GM21723 (cell line): ENCODE data around the gene SLC2A6.

ENCODE experiments used
- ATAC-seq: cut with Tn5 transposase; IDR thresholded peaks from one replicate; pipeline ENCODE4 v1.9.1; 2021; ENCODE audit warnings: mild to moderate bottlenecking, moderate library complexity; ENCODE audit not compliant: unreplicated experiment

Gene SLC2A6

DNA sequence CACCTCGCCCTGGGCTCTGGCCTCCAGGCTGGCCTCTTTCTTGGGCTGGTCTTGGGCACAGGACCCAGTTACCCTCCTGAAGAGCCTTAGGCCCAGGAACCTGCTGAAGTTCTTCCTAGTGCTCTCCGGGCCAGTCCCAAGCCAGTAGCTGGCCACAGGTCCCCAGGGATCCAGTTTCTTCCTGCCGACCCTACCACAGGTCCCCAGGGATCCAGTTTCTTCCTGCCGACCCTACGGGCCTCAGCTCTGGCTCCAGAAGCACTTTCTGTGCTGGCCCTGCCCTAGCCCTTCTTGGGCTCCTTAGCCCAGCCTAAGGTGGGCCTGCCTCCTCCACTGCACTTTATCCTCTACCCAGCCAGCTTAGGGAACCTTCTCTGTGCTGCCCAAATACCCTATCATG lies 37.3 kb downstream of the SLC2A6 start:
- ATAC-seq = no peak

DNA sequence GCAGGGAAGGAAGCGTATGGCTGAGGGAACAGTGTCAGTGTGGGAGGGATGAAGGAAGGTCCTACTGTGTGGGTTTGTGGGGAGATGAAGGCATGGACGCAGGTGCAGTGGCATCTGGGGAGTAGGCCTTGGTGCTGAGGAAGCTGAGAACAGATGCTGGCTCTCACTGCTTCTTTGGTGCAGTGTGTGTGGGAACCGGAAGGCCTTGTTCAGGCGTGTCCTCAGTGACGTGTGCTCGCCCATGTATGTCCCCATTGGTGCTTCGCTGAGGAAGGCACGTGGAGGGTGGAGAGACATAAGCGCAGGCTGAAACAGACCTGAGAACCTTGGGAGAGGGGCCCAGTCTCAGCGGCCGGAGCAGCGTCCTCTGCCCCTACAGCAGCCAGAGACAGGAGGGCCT lies 38.0 kb downstream of the SLC2A6 start:
- no peak for ATAC-seq

DNA sequence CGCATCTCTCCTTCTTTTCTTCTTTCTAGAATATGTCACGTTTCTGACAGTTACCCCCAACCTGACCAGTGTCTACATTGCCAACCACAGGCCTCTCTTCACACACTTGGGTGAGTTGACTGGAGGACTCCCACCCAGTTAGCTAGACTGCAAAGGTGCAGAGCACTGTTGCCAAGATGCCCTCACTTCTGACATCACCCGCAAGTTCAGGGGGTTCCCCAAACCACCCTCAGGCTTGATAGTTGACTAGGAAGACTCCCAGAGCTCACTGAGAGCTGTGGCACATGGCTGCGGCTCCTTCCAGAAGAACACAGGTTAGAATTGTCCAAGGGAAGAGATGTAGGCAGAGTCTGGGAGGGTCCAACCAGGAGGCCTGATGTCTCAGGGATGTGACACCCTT lies 39.6 kb downstream of the SLC2A6 start:
- ATAC-seq = no peak

DNA sequence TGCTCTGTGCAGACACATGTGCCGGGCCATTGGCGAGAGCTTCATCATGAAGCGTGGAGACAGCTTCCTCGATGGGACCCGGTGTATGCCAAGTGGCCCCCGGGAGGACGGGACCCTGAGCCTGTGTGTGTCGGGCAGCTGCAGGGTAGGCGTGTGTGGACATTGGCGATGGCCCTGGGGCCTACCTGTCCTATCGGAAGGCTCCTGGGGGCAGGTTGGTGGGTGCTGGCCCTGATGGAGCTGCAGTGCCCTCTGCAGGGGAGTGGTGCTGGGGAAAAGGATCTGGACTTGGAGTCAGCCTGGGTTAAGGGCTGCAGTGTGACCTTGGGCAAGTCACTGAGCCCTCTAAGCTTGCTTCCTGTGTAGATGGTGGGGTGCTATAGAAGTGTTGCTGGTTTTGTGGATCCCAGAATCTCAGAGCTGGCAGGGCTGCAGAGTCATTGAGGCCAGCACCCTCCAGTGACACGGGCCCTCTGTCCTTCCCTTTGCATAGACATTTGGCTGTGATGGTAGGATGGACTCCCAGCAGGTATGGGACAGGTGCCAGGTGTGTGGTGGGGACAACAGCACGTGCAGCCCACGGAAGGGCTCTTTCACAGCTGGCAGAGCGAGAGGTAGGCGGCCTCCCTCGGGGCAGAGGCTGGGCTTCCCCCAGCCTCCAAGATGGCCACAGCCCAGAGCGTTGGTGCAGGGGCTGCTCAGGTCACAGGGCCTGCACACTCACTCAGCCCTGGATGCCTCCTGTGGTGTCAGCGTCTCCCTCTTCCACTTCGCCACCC lies 41.0 kb downstream of the SLC2A6 start:
- ATAC-seq = no peak

DNA sequence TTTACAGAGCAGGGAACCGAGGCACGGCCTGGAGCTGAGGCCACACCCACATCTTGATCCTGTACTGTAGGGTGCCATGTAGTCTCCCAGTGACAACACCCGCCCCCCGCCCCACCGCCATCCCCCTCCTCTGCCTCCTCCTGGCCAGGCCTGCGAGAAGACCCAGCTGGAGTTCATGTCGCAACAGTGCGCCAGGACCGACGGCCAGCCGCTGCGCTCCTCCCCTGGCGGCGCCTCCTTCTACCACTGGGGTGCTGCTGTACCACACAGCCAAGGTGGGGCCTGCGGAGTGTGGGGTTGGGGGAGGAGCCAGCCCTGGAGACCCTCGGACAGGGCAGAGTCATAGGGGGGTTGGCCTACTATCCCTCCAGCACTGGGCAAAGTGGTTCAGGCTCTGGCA lies 42.2 kb downstream of the SLC2A6 start:
- no peak for ATAC-seq

DNA sequence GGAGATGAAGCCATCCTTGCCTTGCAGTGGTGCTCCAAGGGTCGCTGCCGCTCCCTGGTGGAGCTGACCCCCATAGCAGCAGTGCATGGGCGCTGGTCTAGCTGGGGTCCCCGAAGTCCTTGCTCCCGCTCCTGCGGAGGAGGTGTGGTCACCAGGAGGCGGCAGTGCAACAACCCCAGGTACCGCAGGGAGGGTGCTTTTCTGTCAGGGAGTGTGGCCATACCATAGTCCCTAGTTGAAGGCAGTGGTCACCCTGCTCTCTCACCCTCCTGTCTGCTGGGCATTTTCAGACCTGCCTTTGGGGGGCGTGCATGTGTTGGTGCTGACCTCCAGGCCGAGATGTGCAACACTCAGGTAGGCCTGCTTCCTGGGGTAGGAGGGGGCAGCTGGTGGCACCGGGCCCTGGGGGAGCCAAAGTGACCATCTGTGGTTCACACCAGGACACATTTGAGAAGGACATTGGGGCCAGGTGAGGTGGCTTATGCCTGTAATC lies 45.5 kb downstream of the SLC2A6 start:
- ATAC-seq = no peak

DNA sequence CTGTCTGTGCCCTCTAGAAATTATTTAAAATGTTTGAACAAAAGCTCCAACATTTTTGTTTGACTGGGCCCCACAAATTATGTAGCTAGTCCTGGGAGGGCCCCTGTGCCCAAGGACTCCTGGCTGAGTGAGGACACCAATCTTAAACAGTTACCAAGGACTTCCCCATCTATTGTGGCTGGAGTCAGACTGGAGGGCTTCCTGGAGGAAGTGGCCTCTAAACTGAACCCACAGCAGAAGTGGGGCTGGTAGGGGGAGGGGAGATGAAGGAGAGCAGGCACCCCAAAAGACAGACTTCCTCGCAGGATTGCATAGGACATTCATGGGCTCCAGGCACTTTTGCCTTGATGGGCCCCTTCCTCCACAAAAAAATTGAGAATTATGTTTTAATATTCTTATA lies 48.7 kb downstream of the SLC2A6 start:
- no peak for ATAC-seq

DNA sequence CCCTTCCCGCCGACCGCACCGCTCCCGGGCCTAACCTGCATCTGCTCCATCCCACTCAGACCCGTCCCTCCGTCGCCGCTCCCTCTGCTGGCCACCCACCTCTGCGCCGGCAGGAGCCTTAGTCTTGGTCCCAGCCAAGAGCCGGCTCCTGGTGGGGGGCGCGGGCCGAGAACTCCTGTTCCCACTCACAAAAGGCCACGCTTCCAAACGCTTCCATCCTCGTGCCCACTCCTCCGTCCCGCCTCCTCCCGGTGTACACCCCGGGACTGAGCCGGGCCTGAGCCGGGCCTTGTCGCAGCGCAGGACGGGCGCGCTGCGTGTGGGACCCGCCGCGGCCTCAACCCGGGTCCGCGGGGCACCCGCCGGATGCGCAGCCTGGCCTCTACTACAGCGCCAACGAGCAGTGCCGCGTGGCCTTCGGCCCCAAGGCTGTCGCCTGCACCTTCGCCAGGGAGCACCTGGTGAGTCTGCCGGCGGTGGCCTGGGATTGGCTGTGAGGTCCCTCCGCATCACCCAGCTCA lies 49.2 kb downstream of the SLC2A6 start:
- ATAC-seq = no peak

DNA sequence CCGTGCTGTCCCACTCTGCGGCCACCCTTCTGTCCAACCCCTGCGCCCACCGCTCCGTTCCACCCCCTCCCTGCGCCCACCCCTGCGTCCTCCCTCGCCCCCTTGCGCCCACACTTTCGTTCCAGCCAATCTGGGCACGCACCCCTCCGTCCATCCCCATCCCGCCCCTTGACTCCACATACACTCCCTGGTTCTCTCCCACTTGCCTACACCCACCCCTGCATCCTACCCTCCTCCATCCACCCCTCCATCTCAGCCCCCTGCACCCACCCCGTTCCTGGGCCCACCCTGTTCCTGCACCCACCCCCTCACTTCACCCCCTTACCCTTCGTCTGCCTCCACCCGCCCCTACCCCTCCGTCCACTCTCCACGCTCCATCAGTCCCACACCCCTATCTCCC lies 49.7 kb downstream of the SLC2A6 start:
- no peak for ATAC-seq

DNA sequence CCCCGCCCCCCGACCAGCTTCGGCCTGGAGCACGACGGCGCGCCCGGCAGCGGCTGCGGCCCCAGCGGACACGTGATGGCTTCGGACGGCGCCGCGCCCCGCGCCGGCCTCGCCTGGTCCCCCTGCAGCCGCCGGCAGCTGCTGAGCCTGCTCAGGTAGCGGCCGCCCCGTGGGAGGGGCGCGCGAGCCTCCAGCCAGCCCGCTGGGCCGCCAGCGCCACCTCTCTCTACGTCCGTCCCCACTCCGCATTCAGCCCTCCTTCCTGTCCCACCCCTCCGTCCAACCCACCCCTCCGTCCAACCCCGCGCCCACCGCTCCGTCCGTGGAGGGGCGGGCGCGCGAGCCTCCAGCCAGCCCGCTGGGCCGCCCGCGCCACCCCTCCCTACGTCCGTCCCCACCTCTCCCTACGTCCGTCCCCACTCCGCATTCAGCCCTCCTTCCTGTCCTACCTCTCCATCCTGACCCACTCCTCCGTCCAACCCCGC lies 50.2 kb downstream of the SLC2A6 start:
- ATAC-seq = no peak

DNA sequence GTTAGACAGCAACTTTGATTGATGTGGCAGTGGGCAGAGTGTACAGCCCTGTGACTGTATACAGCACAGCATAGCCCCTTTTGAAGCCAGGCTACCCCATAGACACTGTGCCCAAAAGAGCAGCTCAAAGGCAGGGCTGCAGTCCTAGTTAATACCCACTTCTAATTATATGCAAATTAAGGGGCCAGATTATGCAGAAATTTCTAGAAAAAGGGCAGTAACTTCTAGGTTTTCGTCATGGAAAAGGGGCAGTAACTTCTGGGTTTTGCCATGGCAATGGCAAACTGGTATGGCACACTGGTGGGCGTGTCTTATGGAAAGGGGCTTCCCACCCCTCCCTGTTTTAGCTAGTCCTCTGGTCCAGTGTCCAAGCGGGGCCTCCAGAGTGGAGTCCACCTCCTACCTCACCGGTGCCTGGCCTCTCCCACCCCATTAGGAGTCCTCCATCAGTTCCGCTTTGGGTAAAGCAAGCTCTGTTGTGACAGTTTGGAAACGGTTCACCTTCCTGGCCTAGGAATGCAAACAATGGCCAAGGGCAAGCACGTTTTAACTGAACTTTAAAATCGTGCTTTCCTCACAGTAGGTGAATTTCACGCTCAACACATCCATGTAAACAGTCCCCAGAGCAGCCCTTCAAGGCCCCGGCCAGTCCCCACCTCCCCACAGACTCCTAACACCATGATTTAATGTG lies 51.1 kb downstream of the SLC2A6 start:
- no peak for ATAC-seq

DNA sequence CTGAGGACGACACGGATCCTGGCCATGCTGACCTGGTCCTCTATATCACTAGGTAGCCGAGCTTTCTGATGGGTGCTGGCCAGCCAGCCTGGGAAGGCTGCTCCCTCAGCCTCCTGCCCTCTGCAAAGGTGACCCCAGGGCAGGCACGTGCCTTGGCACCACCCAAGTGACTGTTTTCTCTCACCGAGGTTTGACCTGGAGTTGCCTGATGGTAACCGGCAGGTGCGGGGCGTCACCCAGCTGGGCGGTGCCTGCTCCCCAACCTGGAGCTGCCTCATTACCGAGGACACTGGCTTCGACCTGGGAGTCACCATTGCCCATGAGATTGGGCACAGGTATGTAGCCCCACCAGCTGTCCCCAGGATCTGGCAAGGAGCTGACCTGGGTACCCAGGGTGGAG lies 52.9 kb downstream of the SLC2A6 start:
- no peak for ATAC-seq

DNA sequence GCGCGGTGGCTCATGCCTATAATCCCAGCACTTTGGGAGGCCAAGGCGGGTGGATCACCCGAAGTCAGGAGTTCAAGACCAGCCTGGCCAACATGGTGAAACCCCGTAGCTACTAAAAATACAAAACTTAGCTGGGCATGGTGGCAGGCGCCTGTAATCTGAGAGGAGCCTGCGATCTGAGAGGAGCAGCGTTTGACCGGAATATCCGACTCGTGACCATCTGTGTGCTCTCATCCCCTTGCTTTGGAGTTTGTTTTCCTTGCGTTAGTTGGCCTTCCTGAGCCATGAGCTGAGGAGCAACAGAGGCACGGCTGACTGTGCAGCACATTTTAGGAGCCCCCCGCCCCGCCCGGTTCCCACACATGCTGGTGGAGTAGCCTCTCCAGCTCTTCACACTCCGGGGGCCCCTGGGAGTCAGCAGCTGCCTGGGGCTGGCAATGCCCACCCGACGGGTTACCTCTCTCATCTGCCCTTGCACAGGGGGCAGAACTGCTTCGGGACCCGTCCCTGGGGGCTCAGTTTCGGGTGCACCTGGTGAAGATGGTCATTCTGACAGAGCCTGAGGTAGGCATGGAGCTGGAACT lies 53.8 kb downstream of the SLC2A6 start:
- no peak for ATAC-seq

DNA sequence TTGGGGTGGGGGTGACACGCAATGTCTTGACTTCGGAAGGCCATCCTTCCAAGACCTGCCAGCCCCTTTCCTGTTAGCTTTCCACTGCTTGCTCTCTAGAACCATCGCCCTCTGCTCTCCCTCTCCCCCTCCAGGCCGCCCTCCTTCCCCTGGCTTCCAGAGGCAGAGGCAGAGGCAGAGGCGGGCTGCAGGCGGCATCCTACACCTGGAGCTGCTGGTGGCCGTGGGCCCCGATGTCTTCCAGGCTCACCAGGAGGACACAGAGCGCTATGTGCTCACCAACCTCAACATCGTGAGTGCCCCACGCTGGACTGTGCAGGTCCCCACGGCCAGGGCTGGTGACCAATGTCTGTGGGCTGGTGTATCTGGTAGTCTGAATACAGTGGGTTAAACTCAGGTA lies 54.7 kb downstream of the SLC2A6 start:
- ATAC-seq = no peak

DNA sequence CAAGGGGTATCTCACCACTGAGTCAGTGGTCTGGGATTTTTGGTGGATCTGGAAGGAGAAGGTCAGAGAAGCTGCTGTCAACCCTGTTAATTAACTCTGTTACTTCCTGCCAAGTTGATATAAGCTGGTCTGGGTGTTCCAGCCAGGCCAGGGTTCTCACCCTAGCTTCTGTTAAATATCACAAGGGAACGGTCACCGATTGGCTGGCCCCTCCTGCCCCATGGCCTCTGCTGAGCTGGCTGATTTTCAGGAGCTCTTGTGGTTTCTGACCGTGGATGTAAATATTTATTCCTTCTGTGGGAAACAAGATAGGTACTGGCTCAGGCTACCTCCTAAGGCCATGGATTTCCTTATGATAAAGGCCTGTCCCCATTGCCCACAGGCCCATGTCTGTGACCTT lies 55.7 kb downstream of the SLC2A6 start:
- no peak for ATAC-seq

DNA sequence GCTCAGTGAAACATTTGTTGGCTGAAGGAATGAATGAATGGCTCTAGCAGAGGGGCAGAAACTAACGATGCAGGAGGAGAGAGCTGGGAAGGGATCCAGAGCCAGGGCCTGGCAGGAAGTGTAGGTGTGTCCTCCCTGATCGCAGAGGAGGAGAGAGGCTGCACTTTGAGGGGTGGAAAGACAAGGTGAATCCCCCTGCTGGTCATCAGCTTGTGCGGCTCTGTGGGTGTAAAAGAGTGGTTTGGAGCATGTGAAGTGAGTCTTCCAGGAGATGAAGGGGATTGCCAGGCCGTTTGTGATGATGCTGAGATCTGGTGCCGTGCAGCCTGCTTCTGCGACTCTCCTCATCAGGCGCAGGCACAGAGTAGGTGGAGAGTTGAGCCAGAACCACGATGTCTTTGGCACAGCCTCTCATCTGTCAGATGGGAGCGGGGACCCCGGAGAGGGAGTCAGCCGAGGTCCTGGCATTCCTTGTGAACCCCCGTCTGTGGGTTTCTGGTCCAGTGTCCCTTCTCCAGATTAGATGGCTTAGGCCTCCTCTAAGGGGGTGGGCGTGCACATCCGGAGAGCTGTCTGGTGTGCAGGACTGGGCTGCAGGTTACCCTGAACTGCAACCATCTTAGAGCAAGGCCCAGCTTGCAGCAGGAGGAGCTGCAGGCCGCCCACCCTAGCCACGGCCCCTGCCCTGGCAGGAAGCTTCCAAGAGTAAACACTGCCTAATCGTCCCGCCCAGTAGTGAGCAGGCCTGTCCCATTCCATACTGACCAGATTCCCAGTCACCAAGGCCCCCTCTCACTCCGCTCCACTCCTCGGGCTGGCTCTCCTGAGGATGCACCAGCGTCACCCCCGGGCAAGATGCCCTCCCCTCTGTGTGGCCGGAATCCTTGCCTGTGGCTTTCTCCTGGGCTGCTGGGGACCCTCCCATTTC lies 57.0 kb downstream of the SLC2A6 start, which contains the start of gene ADAMTS13:
TSS of gene ADAMTS13 (plus strand) at position 753 of the 928 bp plus-strand sequence. CDS start at position 830, 77 bp downstream.
- no peak for ATAC-seq
